A673 (cell line): Measurements from ENCODE around the gene SLC7A1.

Experiments
- CTCF ChIP-seq: fragments of 300-800, 200-600 bp; sonication (generic); conservative IDR thresholded peaks from 2 replicates; pipeline ENCODE4 v1.5.1; 2017; ENCODE audit warnings: low read depth, mild to moderate bottlenecking, antibody characterized with exemption, low read length, moderate library complexity, mixed read lengths
- EZH2 ChIP-seq: fragments of 200-600 bp; sonication (generic); IDR thresholded peaks from 2 replicates; pipeline ENCODE4 v1.6.1; 2017; ENCODE audit warnings: borderline replicate concordance, low read depth, mild to moderate bottlenecking, mixed read lengths, antibody characterized with exemption, low read length; ENCODE audit not compliant: poor library complexity, severe bottlenecking

GRCh38 chr13:29499506-29500165 lies 95.9 kb downstream of the SLC7A1 start:
- TF ChIP-seq EZH2 (no peak), CTCF (no peak)
